IPS-18c (cell line): ENCODE data around the gene CCNQ.

Experiments
- H3K4me3 ChIP-seq: 2 replicates; pipeline ENCODE4 v1.7.0; 2013; ENCODE audit warnings: low read depth, mild to moderate bottlenecking, low read length, moderate library complexity; ENCODE audit not compliant: insufficient read depth
- H3K9me3 ChIP-seq: one replicate; pipeline ENCODE4 v1.6.1; 2013; ENCODE audit warnings: mild to moderate bottlenecking, low read length, moderate library complexity; ENCODE audit not compliant: control insufficient read depth, insufficient read depth

The CCNQ gene

GRCh38 chrX:153569475-153569874, 29.5 kb downstream of the CCNQ start:
- Histone ChIP-seq H3K9me3 (peaks cover 33% of the 10 kb centered on the region), H3K4me3 (no peak overlapping the region)

- Histone ChIP-seq H3K4me3 (no peak overlapping the region), H3K9me3 (peaks cover 32% of the 10 kb centered on the region)
These were observed 30.4 kb downstream of the CCNQ start for GRCh38 chrX:153568451-153569011.

GRCh38 chrX:153565996-153566580, 32.9 kb downstream of the CCNQ start:
- no peak overlapping the region; the same call in 1 of the 2 replicates for H3K4me3 ChIP-seq

GRCh38 chrX:153564047-153564606, 34.8 kb downstream of the CCNQ start:
- peaks cover 37% of the 10 kb centered on the region for H3K9me3 ChIP-seq
- no peak overlapping the region for H3K4me3 ChIP-seq

More at GRCh38 chrX:153565996-153566580, 32.9 kb downstream of the CCNQ start:
- H3K9me3 ChIP-seq, result peaks cover 32% of the 10 kb centered on the region

GRCh38 chrX:153562546-153562945, 36.4 kb downstream of the CCNQ start:
- H3K9me3 ChIP-seq, result peaks cover 29% of the 10 kb centered on the region

GRCh38 chrX:153561337-153561736, 37.6 kb downstream of the CCNQ start:
- Histone ChIP-seq H3K9me3 (peaks cover 33% of the 10 kb centered on the region), H3K4me3 (no peak overlapping the region; the same call in 1 of the 2 replicates)

More at GRCh38 chrX:153562546-153562945, 36.4 kb downstream of the CCNQ start:
- H3K4me3 ChIP-seq, result no peak overlapping the region

GRCh38 chrX:153560466-153560865, 38.5 kb downstream of the CCNQ start:
- H3K4me3 ChIP-seq, result no peak overlapping the region
- peaks cover 33% of the 10 kb centered on the region for H3K9me3 ChIP-seq

GRCh38 chrX:153560000-153560399, 38.9 kb downstream of the CCNQ start:
- no peak overlapping the region for H3K4me3 ChIP-seq
- H3K9me3 ChIP-seq, result peaks cover 31% of the 10 kb centered on the region

GRCh38 chrX:153557618-153558355, 41.2 kb downstream of the CCNQ start:
- Histone ChIP-seq H3K9me3 (peaks cover 34% of the 10 kb centered on the region), H3K4me3 (no peak overlapping the region)

- Histone ChIP-seq H3K4me3 (no peak overlapping the region), H3K9me3 (peaks cover 30% of the 10 kb centered on the region)
These were observed 42.2 kb downstream of the CCNQ start for GRCh38 chrX:153556767-153557166.

- H3K9me3 ChIP-seq, result peaks cover 21% of the 10 kb centered on the region
- H3K4me3 ChIP-seq, result no peak overlapping the region
These were observed 44.3 kb downstream of the CCNQ start for GRCh38 chrX:153554519-153555167.

- peaks cover 11% of the 10 kb centered on the region for H3K9me3 ChIP-seq
- no peak overlapping the region for H3K4me3 ChIP-seq
These were observed 47.8 kb downstream of the CCNQ start for GRCh38 chrX:153551135-153551534.

GRCh38 chrX:153549807-153550206, 49.1 kb downstream of the CCNQ start:
- Histone ChIP-seq H3K4me3 (no peak overlapping the region), H3K9me3 (peaks cover 8% of the 10 kb centered on the region)

- Histone ChIP-seq H3K9me3 (peaks cover 5% of the 10 kb centered on the region), H3K4me3 (no peak overlapping the region)
These were observed 49.7 kb downstream of the CCNQ start for GRCh38 chrX:153549231-153549630.

GRCh38 chrX:153547195-153547594, 51.7 kb downstream of the CCNQ start:
- Histone ChIP-seq H3K9me3 (peaks cover 3% of the 10 kb centered on the region), H3K4me3 (no peak overlapping the region)

GRCh38 chrX:153546386-153546785, 52.6 kb downstream of the CCNQ start:
- H3K9me3 ChIP-seq, result peaks cover 3% of the 10 kb centered on the region
- no peak overlapping the region for H3K4me3 ChIP-seq

- Histone ChIP-seq H3K4me3 (no peak overlapping the region), H3K9me3 (peaks cover 4% of the 10 kb centered on the region)
These were observed 54.2 kb downstream of the CCNQ start for GRCh38 chrX:153544727-153545126.
